HG03457 (cell line): Measurements from ENCODE around the gene GLTPD2.

ENCODE experiments used
- ATAC-seq: cut with Tn5 transposase; IDR thresholded peaks from one replicate; pipeline ENCODE4 v1.9.1; 2021; ENCODE audit warnings: moderate number of reproducible peaks; ENCODE audit not compliant: unreplicated experiment

The GLTPD2 gene

GRCh38 chr17:4807605-4808377, 19.0 kb downstream of the GLTPD2 start:
- ATAC-seq = no peak

- no peak for ATAC-seq
Observed at GRCh38 chr17:4808378-4808767, 19.6 kb downstream of the GLTPD2 start.

- no peak for ATAC-seq
Observed at GRCh38 chr17:4810696-4811290, 22.0 kb downstream of the GLTPD2 start.

- no peak for ATAC-seq
Observed at GRCh38 chr17:4811471-4811870, 22.7 kb downstream of the GLTPD2 start.

GRCh38 chr17:4812690-4813089, 23.9 kb downstream of the GLTPD2 start:
- ATAC-seq = no peak

GRCh38 chr17:4815043-4815675, 26.4 kb downstream of the GLTPD2 start:
- ATAC-seq = no peak

GRCh38 chr17:4816826-4817225, 28.1 kb downstream of the GLTPD2 start:
- no peak for ATAC-seq

- ATAC-seq = no peak
Observed at GRCh38 chr17:4818276-4818675, 29.5 kb downstream of the GLTPD2 start.

- ATAC-seq = no peak
Observed at GRCh38 chr17:4822835-4823234, 34.1 kb downstream of the GLTPD2 start.

- no peak for ATAC-seq
Observed at GRCh38 chr17:4823373-4824089, 34.8 kb downstream of the GLTPD2 start.

- ATAC-seq = no peak
Observed at GRCh38 chr17:4827399-4827798, 38.6 kb downstream of the GLTPD2 start.

- peak; percentile 5 for ATAC-seq
Observed at GRCh38 chr17:4832829-4833177, 44.0 kb downstream of the GLTPD2 start.

GRCh38 chr17:4833178-4833940, 44.6 kb downstream of the GLTPD2 start, which contains the start of gene MINK1:
Gene MINK1, plus strand, starts transcription at chr17:4833340. Its CDS starts 244 bp downstream, at chr17:4833584.
- ATAC-seq = peak; percentile 85

GRCh38 chr17:4833941-4834680, 45.3 kb downstream of the GLTPD2 start:
- no peak for ATAC-seq

GRCh38 chr17:4834681-4835020, 45.9 kb downstream of the GLTPD2 start:
- ATAC-seq = no peak

GRCh38 chr17:4836221-4836620, 47.5 kb downstream of the GLTPD2 start:
- ATAC-seq = no peak

- no peak for ATAC-seq
Observed at GRCh38 chr17:4837471-4838308, 48.9 kb downstream of the GLTPD2 start.

GRCh38 chr17:4838309-4838785, 49.6 kb downstream of the GLTPD2 start:
- ATAC-seq = no peak

GRCh38 chr17:4839221-4839620, 50.5 kb downstream of the GLTPD2 start:
- ATAC-seq = no peak
